Activated naive CD4-positive, alpha-beta T cell treated with Interleukin-2 at 50 U/mL for 16 hours (primary cell): ENCODE measurements around the gene PPFIA3.
A peak's percentile ranks its signal among the peaks of the same experiment; 100 is the strongest.

Experiments used
- DNase-seq: peaks from one replicate; pipeline ENCODE4 v3.0.0-alpha.2; 2020

The PPFIA3 gene

DNA sequence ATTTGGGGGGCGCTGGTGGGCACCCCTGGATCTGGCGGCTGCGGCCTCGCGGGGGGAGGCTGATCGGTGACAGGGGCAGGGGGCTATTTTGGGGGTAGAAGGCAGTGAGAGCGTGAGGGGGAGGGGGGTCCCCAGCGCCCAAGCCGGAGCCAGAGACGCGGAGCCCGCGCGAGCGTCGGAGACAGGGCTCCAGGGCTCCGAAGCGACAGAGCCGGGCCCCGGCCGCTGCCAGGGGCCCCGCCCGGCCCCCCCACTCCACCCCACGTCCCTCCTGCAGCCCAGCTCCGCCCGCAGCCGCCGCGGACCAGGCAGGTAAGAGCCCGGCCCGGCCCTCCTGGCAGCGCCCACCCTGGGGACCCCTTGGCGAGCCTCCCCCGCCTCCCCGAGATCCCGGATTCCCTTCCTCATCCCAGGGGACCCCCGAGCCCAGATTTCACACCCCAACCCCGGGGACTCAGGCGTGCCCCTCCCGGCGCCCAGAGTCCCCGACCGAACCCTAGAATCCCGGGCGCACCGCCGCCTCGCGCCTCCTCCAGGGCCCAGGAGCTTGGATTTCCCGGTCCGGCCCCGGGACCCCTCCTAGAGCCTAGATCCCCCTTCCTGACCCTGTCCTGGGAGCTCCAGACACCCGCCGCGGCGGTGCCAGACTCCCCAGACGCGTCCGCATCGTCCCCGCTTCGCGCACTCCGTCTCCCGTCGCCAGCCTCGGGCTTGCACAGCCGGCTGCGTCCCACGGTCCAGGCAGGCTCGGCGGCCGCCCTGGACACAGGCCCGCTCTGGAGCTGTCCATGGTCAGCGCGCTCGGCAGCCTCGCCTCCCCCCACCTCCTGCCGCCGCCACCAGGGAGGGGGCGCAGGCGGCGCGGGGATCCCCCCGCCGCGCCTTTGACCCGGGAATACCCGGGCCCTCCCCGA, at the start of gene PPFIA3:
TSS of gene PPFIA3 (plus strand) at position 134 of the 914 bp plus-strand sequence. CDS start 8,330 bp downstream, outside the sequence.
- peak; percentile 18 for DNase-seq

DNA sequence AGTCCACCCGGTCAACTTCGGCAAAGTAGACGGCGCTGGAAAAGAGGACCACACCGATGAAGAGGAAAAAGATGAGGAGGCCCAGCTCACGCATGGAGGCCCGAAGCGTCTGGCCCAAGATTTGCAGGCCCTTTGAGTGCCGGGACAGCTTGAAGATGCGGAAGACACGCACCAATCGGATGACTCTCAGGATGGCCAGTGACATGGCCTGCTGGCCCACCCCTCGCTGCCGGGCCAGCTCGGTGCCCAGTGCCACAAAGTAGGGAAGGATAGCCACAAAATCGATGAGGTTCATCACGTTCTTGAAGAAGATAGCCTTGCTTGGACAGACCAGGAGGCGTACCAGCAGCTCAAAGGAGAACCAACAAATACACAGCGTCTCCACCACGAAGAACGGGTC, 48.9 kb upstream of the PPFIA3 start:
- DNase-seq = no peak

DNA sequence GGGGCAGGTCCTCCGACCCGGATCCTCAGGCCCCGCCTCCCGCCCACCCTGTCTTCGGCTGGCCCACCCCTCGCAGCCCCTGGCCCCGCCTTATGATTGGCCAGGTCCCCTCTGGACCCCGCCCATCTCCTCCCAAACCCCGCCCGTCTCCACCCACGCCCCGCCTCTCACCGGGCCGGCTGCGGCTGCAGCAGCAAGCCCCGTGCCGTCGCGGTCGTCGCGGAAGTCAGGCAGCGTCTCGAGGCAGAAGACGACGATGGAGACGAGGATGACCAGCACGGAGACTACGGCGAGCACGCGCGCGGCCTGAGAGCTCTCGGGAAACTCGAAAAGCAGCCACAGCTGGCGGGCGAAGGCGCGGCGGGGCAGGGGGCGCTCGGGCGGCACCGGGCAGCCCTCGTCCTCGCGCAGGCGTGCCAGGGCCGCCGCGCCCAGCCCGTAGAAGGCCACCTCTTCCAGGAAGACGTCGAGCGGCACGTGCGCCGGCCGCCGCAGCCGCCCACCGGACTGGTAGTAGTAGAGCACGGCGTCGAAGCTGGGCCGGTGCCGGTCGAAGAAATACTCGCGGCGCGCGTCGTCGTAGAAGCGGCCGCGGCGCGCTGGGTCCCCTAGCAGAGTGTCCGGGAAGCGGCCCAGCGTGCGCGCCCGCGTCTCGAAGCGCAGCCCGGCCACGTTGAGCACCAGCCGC, 47.3 kb upstream of the PPFIA3 start:
- peak; percentile 25 for DNase-seq

DNA sequence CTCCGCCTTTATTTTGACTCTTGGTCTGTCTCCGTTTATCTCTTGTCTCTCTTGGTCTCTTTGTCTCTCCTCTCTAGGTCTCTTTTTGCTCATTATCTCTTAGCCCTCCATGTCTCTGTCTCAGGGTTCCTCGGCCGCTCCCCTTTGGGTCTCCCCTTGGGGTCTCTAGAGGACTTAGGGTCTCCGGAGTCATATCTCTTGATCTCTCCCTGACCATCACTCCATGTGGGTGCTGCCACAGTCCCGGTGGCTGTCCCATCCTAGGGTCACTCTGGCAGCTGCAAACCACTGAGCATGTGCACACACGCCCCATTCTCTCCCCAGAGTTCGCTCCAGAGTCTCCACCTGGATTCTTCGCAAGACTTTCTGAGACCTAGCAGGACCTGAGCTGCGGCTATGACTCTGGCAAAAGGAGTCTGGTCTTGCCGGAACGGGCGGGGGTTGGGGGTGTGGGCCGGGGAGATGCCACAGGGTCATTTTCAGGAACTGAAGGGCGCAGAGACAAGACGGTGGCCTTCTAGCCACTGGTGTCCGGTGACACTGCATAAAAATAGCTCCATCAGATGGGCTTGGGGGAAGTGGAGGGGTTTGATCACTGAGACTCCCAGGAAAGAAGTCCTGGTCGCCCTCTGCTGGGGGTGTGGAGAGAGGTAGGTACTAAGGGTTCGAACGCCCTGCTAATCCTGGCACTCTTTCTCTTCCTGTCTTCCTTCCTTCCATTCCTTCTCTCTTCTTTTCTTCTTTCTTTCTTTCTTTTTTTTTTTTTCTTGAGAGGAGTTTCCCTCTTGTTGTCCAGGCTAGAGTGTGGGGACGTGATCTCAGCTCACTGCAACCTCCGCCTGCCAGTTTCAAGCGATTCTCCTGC, 45.6 kb upstream of the PPFIA3 start:
- no peak for DNase-seq

DNA sequence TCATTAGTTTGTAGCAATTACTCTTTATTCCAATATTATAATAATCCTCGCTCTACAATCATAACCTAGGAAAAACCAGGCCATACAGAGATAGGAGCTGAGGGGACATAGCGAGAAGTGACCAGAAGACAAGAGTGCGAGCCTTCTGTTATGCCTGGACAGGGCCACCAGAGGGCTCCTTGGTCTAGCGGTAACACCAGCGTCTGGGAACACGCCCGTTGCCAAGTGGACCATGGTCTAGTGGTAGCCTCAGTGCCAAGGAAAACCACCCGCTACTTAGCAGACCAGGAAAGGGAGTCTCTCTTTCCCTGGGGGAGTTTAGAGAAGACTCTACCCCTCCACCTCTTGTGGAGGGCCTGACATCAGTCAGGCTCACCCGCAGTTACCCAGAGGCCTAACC, 44.5 kb upstream of the PPFIA3 start:
- DNase-seq = peak; percentile 23

DNA sequence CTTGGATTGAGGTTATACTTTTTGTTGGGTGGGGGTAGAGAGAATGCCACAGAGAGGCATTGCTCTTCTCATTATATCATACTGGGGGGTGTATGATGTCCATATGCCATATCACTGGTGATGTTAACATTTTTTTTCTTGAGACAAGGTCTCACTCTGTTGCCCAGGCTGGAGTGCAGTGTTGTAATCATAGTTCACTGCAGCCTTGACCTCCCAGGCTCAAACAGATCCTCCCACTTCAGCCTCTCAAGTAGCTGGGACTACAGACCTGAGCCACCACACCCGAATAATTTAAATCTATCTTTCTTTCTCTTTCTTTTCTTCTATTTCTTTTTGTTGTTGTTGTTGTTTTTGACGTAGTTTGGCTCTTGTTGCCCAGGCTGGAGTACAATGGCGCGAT, 39.0 kb upstream of the PPFIA3 start:
- no peak for DNase-seq

DNA sequence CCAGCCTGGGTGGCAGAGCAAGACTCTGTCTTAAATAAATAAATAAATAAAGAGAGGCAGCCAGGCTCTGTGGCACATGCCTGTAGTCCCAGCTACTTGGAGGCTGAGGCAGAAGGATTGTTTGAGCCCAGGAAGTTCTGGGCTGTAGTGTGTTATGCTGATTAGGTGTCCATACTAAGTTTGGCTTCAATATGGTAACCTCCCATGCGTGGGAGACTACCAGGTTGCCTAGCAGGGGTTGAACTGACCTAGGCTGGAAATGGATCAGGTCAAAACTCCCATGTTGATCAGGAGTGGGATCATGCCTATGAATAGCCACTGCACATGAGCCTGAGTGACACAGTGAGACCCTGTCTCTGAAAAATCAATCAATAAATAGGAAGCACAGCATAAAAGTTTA, 38.1 kb upstream of the PPFIA3 start:
- DNase-seq = no peak

DNA sequence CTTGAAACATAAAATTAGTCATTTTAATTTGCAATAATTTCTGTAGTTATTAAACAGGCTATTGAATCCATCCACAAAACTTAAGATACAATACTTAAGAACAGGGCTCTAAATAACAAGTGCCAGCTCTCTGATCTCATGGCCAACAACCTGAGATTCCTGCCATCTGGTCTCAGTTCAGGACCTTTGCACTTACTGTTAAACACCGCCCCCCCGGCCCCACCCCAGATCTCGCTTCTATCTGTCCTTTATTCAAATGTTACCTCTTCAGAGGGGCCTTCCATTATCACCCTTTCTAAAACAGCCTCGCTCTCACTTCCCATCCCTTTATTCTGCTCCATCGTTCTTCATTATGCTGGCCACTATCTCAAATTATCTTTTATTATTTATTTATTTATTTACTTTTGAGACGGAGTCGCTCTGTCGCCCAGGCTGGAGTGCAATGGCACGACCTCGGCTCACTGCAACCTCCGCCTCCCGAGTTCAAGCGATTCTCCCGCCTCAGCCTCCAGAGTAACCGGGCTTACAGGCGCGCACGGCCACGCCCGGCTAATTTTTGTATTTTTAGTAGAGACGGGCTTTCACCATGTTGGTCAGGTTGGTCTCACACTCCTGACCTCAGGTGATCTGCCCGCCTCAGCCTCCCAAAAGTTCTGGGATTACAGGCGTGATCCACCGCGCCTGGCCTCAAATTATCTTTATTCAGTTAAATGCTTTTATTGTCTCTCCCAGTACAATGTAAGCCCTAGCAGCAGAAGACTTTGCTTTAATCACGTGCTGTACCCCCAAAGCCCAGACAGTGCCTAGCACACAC, 34.9 kb upstream of the PPFIA3 start:
- DNase-seq = no peak

DNA sequence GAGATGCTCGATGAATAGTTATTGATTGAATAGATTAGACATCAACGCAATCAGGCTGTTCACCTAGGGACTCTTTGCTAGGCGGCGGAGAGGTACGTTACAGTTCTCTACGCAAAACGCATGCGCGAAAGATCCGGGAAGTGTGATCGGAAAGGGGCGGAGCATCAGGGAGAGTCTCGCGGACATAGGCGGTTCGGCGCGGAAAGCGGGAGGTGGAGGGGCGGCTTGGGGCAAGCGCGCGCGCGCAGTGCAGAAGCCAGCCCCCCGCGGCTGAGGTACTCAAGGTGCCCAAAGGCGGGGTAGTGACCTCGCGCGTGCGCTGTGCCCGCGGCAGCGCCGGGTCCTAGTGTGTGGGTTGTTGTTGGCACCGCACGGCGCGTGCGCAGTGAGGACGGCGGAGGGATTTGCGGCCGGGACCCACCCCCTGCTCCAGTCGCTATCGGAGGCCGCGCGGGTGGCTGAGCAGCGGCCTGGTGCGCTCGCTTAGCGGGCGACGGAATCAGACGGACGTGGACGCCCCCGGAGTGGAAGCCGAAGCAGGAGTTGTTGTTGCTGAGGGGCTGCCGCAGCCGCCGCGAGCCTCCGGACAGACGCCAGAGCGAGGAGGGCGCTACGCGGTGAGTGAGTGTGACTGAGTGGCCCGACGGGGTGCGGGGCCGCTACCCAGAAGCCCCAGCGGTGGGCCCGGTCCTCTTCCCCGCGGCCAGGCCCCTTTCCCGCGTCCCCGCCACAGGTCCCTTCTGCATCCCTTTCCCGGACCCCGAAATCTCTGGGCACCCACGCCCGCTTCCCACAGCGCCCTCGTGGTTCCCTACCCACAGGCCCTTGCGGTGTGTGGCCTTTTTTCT, 34.1 kb upstream of the PPFIA3 start, which contains the start of gene SNRNP70:
TSS of gene SNRNP70 (plus strand) at position 432 of the 848 bp plus-strand sequence. CDS start 964 bp downstream, outside the sequence.
- peak; percentile 99 for DNase-seq

DNA sequence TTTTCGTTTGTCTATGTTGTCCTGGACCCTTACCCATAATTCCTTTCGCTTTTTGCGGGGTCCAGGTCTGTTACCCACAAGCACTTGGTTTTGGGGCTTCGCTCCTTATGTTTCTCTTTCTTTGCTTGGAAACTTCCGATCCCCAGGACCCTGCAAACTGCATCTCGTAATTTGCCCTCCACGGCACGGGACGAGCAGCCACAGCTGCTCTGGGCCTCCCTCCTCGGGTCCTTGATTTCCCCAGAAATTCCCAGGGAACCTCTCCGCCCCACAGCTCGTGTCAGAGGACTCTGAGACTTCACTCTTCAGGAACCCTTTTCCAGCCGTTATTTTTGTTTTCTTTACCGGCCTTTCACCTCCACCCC, 33.5 kb upstream of the PPFIA3 start:
- no peak for DNase-seq

DNA sequence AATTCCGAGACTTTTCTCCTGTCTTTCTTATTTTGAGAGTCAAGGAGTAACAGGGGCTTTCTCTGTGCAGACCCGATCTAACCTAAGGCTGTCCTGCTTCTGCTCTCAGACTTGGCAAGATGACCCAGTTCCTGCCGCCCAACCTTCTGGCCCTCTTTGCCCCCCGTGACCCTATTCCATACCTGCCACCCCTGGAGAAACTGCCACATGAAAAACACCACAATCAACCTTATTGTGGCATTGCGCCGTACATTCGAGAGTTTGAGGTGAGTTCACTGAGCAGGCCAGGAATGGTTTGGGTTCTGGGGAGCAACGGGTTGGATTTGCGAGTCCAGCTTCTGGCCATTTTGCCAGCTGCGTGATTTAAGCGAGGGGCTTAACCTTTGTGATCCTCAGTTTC, 33.0 kb upstream of the PPFIA3 start:
- DNase-seq = no peak

DNA sequence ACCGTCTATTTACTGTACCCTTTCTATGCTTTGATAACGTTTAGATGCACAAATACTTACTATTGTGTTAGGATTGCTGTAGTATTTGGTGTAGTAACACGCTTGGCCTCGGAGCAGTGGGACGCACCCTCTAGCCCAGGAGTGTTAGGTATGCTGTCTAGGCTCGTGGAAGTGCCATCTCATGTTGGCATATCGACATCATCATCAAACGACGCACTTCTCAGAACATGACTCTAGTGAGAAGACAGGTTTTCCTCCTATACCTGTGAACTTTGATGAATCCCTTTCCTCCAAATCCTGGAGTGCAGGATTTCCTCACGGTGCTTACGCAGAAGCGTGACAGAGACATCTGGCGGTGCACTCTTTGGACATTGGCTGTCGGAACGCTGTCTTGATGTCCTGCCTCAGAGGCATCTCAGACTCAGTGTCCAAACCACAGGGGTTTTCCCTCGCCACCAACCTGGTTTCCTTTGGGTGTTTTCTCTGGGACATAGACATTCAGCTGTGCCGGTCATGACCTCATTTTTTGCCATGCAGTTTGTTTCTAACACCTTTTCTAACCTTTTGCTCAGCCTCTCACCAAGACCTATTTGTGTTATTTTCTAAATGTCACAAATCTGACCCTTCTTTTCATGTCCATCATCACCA, 27.8 kb upstream of the PPFIA3 start:
- DNase-seq = no peak

DNA sequence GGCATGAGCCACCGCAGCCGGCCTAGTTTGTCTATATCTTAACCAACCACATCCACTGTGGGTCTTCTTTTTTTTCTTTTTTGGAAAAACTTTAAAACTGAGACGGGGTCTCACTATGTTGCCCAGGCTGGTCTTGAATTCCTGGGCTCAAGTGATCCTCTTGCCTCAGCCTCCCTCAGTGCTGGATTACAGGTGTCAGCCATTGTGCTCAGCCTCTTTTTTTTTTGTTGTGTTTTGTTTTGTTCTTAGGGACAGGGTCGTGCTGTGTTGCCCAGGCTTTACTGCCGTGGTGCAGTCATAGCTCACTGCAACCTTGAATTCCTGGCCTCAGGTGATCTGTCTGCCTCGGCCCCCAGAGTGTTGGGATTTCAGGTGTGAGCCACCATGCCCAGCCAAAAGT, 26.7 kb upstream of the PPFIA3 start:
- no peak for DNase-seq

DNA sequence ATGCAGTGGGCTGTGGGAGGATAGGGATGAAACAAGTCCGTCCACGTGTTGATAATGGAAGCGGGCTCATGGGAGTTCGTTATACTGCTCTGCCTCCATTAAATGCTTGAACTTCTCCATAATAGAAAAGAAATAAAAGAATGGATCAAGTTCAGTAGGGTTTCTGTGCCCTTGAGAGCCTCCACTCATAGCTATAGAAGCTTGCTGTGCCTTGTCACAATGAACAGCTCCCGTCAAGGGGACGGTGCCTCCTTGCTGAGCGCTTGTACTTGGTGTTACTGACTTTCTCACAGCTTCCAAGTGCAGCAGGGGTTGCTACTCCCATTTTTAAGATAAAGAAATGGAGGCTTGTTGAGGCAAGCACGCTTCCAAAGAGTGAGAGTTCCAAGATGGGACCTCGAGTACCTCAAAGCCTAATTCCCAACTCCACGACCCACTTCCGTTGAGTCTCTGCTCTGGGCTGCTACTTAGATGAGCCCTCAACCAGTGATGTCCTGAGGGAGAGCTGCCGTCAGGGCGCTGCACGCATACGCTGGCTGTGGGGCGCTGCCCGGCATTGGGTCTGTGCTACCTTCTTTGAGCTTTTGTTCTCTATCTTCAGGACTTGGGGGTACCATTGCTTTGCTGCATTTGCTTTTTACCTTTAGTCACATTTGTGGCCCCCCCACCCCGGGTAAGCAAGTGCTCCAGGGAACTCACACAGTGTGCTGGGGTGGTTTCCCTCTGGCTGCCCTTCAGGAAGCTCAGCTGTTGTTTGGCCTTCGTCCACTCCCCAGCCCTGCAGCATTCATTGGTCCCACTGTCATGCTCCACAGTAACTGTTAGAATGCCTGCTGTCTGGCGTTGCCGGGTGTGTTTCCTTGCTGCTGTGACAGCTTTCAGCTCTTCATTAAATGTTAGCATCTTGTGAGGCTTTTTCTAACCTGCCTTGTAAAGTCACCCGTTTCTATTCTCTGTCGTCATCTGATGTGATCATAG, 24.6 kb upstream of the PPFIA3 start:
- no peak for DNase-seq

DNA sequence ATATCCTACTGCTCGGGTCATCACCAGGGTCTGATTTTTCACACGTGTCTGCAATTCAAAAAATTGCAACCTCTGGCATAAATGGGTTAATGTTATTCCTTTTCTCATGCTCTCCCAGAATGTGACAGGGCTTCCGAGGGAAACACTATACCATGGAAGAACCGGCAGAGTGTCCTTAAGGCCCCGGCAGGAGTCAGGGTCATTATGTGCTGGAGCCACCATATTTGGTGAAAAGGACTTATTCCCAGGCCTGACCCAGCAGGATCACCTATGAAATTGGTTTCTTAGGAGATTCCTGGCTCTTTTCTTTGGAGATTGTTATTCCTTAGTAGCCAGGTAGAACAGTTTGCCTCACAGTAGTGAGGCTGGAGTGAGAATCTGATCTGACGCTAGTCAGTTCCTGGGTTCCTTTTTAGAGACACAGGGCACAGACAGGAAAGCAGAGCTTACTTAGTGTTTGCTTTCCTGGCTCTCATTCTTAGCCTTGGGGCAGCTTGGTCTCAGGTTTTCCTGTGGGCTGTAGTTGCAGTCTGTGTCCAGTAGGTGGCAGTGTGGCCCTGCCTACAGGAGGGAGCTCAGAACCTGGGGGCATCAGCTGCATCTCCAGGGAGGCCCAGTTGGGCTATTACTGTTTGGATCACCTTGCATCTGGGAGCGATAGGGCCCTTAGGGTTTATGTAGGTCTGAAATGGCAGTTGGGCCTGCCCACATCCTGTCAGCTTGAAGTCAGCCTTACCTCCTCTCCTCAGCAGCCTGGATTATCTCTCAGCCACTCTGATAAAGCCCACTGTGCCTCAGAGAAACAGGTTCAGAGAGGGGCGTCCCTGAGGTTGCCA, 21.7 kb upstream of the PPFIA3 start:
- peak; percentile 76 for DNase-seq

DNA sequence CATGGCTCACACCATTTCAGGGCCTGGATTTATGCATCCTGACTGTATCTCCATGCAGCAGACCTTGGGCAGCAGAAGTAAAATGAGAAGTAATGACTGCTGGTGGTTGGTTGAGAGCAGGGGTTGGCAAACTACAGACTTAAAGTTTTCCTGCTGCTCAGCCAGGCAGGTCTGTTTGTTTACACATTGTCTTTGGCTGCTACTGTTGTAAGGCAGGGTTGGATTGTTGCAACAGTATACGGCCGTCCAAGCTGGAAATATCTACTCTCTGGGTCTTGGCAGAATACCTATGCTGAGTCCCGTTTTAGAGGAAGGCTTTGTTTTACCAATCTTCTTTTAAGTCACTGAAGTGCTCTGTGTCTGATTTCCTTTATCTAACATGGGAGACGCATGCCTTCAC, 20.5 kb upstream of the PPFIA3 start:
- no peak for DNase-seq

DNA sequence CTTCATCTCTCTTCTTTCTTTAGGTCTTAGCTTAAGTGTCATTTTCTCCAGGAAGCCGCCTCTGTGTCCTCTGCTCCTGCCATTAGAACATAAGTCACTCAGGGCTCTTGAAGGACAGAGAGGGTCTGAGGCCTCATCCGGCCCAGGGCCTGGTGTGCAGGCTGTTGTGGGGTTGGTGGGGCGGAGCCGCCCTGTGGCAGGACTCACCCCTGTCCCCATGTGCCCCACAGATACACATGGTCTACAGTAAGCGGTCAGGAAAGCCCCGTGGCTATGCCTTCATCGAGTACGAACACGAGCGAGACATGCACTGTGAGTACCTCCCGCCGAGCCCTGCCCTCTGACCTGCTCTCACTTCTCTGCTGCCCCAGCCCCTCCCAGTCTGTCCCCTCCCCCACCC, 18.2 kb upstream of the PPFIA3 start:
- no peak for DNase-seq

DNA sequence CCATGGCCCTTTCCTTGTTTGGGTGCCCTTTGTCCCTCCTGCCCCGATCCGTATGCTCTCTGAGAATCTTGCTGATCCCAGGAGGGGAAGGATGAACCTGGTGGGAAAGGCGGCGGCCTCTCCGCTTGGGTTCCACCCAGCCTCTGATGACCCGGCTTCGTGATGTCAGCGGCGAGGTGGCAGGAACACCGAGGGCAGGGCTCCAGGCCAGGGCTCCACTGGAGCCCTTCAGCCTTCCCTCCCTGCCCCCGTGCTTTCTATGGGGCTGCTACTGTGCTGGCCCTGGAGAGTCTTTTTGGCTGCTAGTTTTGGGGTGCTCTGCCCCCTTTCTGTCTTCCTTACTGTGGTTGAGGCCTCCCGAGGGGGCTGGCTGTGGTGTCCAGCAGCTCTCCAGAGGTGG, 17.0 kb upstream of the PPFIA3 start:
- no peak for DNase-seq
